H9 (cell line): ENCODE measurements around the gene ENHO. TPM values are rescaled to one million over a fixed set of nuclear protein-coding genes. Genes with fewer than 3 reads are reported as not detected.

ENCODE experiments used
- DNase-seq: peaks from one replicate; pipeline ENCODE4 v3.0.0-alpha.2; 2017
- H2AFZ ChIP-seq: one replicate; pipeline ENCODE4 v1.6.1; 2013; ENCODE audit warnings: mild to moderate bottlenecking, low read length, control low read depth, moderate library complexity
- H2AK5ac ChIP-seq: 2 replicates; pipeline ENCODE4 v1.6.1; 2013; ENCODE audit warnings: low read length, control low read depth, mixed read lengths; ENCODE audit not compliant: insufficient read length
- H2BK120ac ChIP-seq: one replicate; pipeline ENCODE4 v1.6.1; 2013; ENCODE audit warnings: low read depth, mild to moderate bottlenecking, low read length, control low read depth, inconsistent platforms; ENCODE audit not compliant: poor library complexity, severe bottlenecking
- H2BK12ac ChIP-seq: 2 replicates; pipeline ENCODE4 v1.6.1; 2013; ENCODE audit warnings: low read length, control low read depth, mixed read lengths, low read depth; ENCODE audit not compliant: insufficient read length
- H2BK15ac ChIP-seq: 2 replicates; pipeline ENCODE4 v1.6.1; 2013; ENCODE audit warnings: low read depth, low read length, control low read depth
- H2BK20ac ChIP-seq: one replicate; pipeline ENCODE4 v1.6.1; 2013; ENCODE audit warnings: low read depth, mild to moderate bottlenecking, low read length, control low read depth, inconsistent platforms; ENCODE audit not compliant: poor library complexity, severe bottlenecking
- H2BK5ac ChIP-seq: 2 replicates; pipeline ENCODE4 v1.6.1; 2013; ENCODE audit warnings: low read length, control low read depth, mixed read lengths; ENCODE audit not compliant: insufficient read length
- H3K14ac ChIP-seq: 2 replicates; pipeline ENCODE4 v1.6.1; 2013; ENCODE audit warnings: low read length, control low read depth; ENCODE audit not compliant: insufficient read depth
- H3K18ac ChIP-seq: 2 replicates; pipeline ENCODE4 v1.6.1; 2013; ENCODE audit warnings: low read depth, mild to moderate bottlenecking, mixed read lengths, low read length, control low read depth; ENCODE audit not compliant: insufficient read length
- H3K23ac ChIP-seq: 2 replicates; pipeline ENCODE4 v1.6.1; 2013; ENCODE audit warnings: low read length, control low read depth, mixed read lengths, low read depth; ENCODE audit not compliant: insufficient read length
- H3K23me2 ChIP-seq: 2 replicates; pipeline ENCODE4 v1.6.1; 2013; ENCODE audit warnings: low read depth, mild to moderate bottlenecking, mixed read lengths, low read length, control low read depth; ENCODE audit not compliant: insufficient read length, poor library complexity, severe bottlenecking
- H3K27ac ChIP-seq: 2 replicates; pipeline ENCODE4 v1.5.1; 2013; ENCODE audit warnings: low read length, control low read depth, mixed read lengths, low read depth; ENCODE audit not compliant: insufficient read length
- H3K27me3 ChIP-seq: 2 replicates; pipeline ENCODE4 v1.6.1; 2013; ENCODE audit warnings: low read length, control low read depth, inconsistent platforms; ENCODE audit not compliant: insufficient read depth
- H3K4ac ChIP-seq: 2 replicates; pipeline ENCODE4 v1.6.1; 2013; ENCODE audit warnings: low read depth, mild to moderate bottlenecking, control low read depth, inconsistent platforms, low read length, moderate library complexity
- H3K4me1 ChIP-seq: 2 replicates; pipeline ENCODE4 v1.6.1; 2013; ENCODE audit warnings: low read length, control low read depth, inconsistent platforms; ENCODE audit not compliant: insufficient read depth
- H3K4me2 ChIP-seq: 2 replicates; pipeline ENCODE4 v1.6.1; 2013; ENCODE audit warnings: low read length, control low read depth, mixed read lengths; ENCODE audit not compliant: insufficient read length, insufficient read depth
- H3K56ac ChIP-seq: 2 replicates; pipeline ENCODE4 v1.6.1; 2013; ENCODE audit warnings: low read depth, mild to moderate bottlenecking, mixed read lengths, low read length, control low read depth; ENCODE audit not compliant: insufficient read length
- H3K79me1 ChIP-seq: 2 replicates; pipeline ENCODE4 v1.6.1; 2013; ENCODE audit warnings: low read depth, mild to moderate bottlenecking, moderate library complexity, low read length, control low read depth, inconsistent platforms; ENCODE audit not compliant: insufficient read depth, poor library complexity, severe bottlenecking
- H3K79me2 ChIP-seq: 2 replicates; pipeline ENCODE4 v1.6.1; 2013; ENCODE audit warnings: low read length, control low read depth, inconsistent platforms; ENCODE audit not compliant: insufficient read depth
- H3K9ac ChIP-seq: 2 replicates; pipeline ENCODE4 v1.6.1; 2013; ENCODE audit warnings: low read length, control low read depth, mixed read lengths; ENCODE audit not compliant: insufficient read length; ENCODE audit errors: extremely low read depth
- H3K9me3 ChIP-seq: one replicate; pipeline ENCODE4 v1.6.1; 2013; ENCODE audit warnings: low read depth, low read length, inconsistent platforms; ENCODE audit not compliant: control insufficient read depth
- H3T11ph ChIP-seq: one replicate; pipeline ENCODE4 v1.6.1; 2013; ENCODE audit warnings: mild to moderate bottlenecking, low read length, control low read depth, inconsistent platforms
- H4K20me1 ChIP-seq: one replicate; pipeline ENCODE4 v1.6.1; 2013; ENCODE audit not compliant: control insufficient read depth, insufficient read length, insufficient read depth
- H4K5ac ChIP-seq: 2 replicates; pipeline ENCODE4 v1.6.1; 2013; ENCODE audit warnings: low read depth, mild to moderate bottlenecking, mixed read lengths, low read length, control low read depth; ENCODE audit not compliant: insufficient read length
- H4K8ac ChIP-seq: replicated peaks from 2 replicates; pipeline ENCODE4 v1.6.1; 2013; ENCODE audit warnings: low read length, control low read depth, mixed read lengths, low read depth; ENCODE audit not compliant: insufficient read length
- H4K91ac ChIP-seq: 2 replicates; pipeline ENCODE4 v1.6.1; 2013; ENCODE audit warnings: low read depth, mild to moderate bottlenecking, moderate library complexity, mixed read lengths, low read length, control low read depth; ENCODE audit not compliant: insufficient read length
- H3K27ac Mint-ChIP-seq, 3 experiments: 2 replicates in 2 of 3; 3 replicates in 1 of 3; pipeline ENCODE4 v1.8.0; 2020 to 2021; ENCODE audit warnings: mixed read lengths in 3 of 3, mild to moderate bottlenecking in 1 of 3, moderate library complexity in 1 of 3
- H3K27me3 Mint-ChIP-seq: 2 replicates; pipeline ENCODE4 v1.8.0; 2021; ENCODE audit warnings: low read depth, mild to moderate bottlenecking, moderate library complexity, mixed read lengths
- H3K36me3 Mint-ChIP-seq, 3 experiments: 2 replicates in 2 of 3; 3 replicates in 1 of 3; pipeline ENCODE4 v1.8.0; 2020 to 2021; ENCODE audit warnings: low read depth in 3 of 3, mixed read lengths in 3 of 3; ENCODE audit not compliant: insufficient read depth in 1 of 3
- H3K4me1 Mint-ChIP-seq, 2 experiments: 2 replicates each; pipeline ENCODE4 v1.8.0; 2020; ENCODE audit warnings: mixed read lengths in 2 of 2
- H3K4me3 Mint-ChIP-seq, 2 experiments: 2 replicates in 1 of 2; 3 replicates in 1 of 2; pipeline ENCODE4 v1.8.0; 2020 to 2021; ENCODE audit warnings: mild to moderate bottlenecking in 2 of 2, mixed read lengths in 2 of 2, moderate library complexity in 1 of 2
- H3K9me3 Mint-ChIP-seq, 2 experiments: 2 replicates in 1 of 2; 3 replicates in 1 of 2; pipeline ENCODE4 v1.8.0; 2020; ENCODE audit warnings: mild to moderate bottlenecking in 2 of 2, mixed read lengths in 2 of 2, moderate library complexity in 1 of 2
- CTCF ChIP-seq: fragments of 200-600 bp; sonication (generic); conservative IDR thresholded peaks from 3 replicates; pipeline ENCODE4 v1.8.0; 2021; ENCODE audit warnings: antibody characterized with exemption, mild to moderate bottlenecking
- total RNA-seq: library from RNA; stranded (reverse); gene quantifications from 2 replicates; pipeline ENCODE4 v1.2.1, GENCODE V29; 2021

The ENHO gene
- total RNA-seq, 1 experiment from 2014 or later = 14.5 TPM

- no peak overlapping the region for H2BK120ac ChIP-seq
- H3T11ph ChIP-seq = no peak overlapping the region
- H3K56ac ChIP-seq = no peak overlapping the region
- H2BK12ac ChIP-seq = no peak overlapping the region
- H3K14ac ChIP-seq = no peak overlapping the region
- H2BK20ac ChIP-seq = no peak overlapping the region
- no peak overlapping the region for H4K91ac ChIP-seq
- Mint-ChIP-seq H3K36me3 (no peaks in the 10 kb centered on the region), H3K27me3 (peaks cover 3% of the 10 kb centered on the region; the same call in 1 of the 2 replicates), H3K4me1 (peaks cover 23 to 33% of the 10 kb centered on the region in 2 experiments), H3K4me3 (no peak overlapping the region), H3K9me3 (no peaks in the 10 kb centered on the region), H3K27ac (no peak overlapping the region)
- peaks cover 11% of the 10 kb centered on the region; the same call in 1 of the 2 replicates for H3K4me1 ChIP-seq
- no peak overlapping the region for H3K4me2 ChIP-seq
- no peak overlapping the region for H3K27ac ChIP-seq
- no peaks in the 10 kb centered on the region for H3K9me3 ChIP-seq
- no peak overlapping the region for H3K9ac ChIP-seq
- H2AFZ ChIP-seq = no peak overlapping the region
- no peak overlapping the region for H3K4ac ChIP-seq
- no peaks in the 10 kb centered on the region for H3K23me2 ChIP-seq
- H3K79me2 ChIP-seq = no peaks in the 10 kb centered on the region
- no peak overlapping the region for H2AK5ac ChIP-seq
- no peak overlapping the region for H4K8ac ChIP-seq
- H3K27me3 ChIP-seq = no peaks in the 10 kb centered on the region
- TF ChIP-seq CTCF = no peak
- H3K79me1 ChIP-seq = no peaks in the 10 kb centered on the region
- no peaks in the 10 kb centered on the region for H4K20me1 ChIP-seq
- no peak overlapping the region for H3K23ac ChIP-seq
- H4K5ac ChIP-seq = no peak overlapping the region
- H2BK5ac ChIP-seq = no peak overlapping the region
- no peak overlapping the region for H3K18ac ChIP-seq
- no peak for DNase-seq
- H2BK15ac ChIP-seq = no peak overlapping the region
Observed at GRCh38 chr9:34507966-34508365, 14.8 kb downstream of the ENHO start.
